ENCODE measurements around the gene DHCR24. TPM values are rescaled to one million over a fixed set of nuclear protein-coding genes. Genes with fewer than 3 reads are reported as not detected.

The DHCR24 gene
- total RNA-seq, 1 donor = 151 TPM

- DNase-seq (ENCODE audit: insufficient read length, low spot score, missing footprints) = peak; percentile 86
- H3K79me2 ChIP-seq (ENCODE audit: insufficient read depth, low read length) = peaks cover 43% of the 10 kb centered on the region
- H3K4me2 ChIP-seq (ENCODE audit: insufficient read depth, low read length) = peak overlapping the region; percentile 97
- H3K27me3 ChIP-seq (ENCODE audit: insufficient read depth, low read length) = no peaks in the 10 kb centered on the region
- H3K4me3 ChIP-seq (ENCODE audit: insufficient read depth, low read length) = peak overlapping the region; percentile 94
- peaks cover 15% of the 10 kb centered on the region for H3K36me3 ChIP-seq (ENCODE audit: insufficient read depth, low read length)
- H3K27ac ChIP-seq (ENCODE audit: low read depth, low read length) = no peak overlapping the region
- H3K4me1 ChIP-seq (ENCODE audit: insufficient read depth, low read length) = peaks cover 34% of the 10 kb centered on the region
- H3K9me3 ChIP-seq (ENCODE audit: low read depth, low read length) = no peaks in the 10 kb centered on the region
- no peak for TF ChIP-seq CTCF (IDR thresholded peaks at IDR 0.05; ENCODE audit: extremely low read depth, low read depth, low read length)
- peak overlapping the region; percentile 82 for H2AFZ ChIP-seq (ENCODE audit: low read length)
- peaks cover 26% of the 10 kb centered on the region for H4K20me1 ChIP-seq (ENCODE audit: insufficient read depth, low read length)
Observed at GRCh38 chr1:54887665-54888071, 673 bp upstream of the DHCR24 start.

DNA sequence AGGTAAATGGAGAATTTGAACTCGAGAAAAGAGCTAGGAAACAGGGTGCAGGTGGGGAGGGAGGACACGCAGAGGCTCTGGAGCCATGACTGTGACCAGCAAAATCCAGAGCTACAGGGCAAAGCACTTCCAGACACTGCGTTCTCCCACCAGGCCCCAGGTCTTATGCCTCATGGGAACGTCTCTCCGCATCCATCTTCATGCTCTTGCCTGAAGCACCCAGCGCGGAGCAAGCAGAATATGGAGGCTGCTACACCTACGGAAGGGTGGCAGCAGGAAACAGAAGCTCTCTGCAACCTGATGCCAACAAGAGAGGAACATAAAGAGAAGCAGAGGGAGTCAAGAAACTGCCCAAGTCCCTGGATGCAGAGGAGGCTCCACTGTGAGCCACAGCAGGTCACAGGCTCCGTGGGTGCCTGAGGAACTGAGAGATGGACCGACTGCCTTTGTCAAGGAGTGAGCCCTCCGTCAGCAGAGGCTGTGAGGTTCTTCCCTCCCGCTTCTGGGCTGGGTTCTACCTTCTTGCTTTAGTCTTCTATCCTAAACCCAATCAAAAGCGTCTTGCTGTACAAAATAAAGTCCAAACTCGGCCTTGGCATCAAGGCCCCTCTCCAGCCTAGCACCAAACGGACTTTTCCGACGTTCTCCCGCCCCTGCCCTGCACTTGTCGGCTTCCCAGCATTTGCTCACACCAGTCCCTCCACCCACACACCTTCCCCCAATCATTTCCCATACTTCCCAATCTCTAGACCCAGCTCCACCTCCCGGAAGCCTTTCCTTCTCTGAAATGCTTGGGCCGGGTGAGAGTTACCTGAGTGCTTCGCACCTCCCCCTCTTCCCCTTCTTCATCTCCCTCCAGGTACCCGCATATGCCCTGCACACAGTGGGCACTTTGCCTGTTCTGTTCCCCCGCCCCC, 930 bp downstream of the DHCR24 start:
- Histone ChIP-seq H3K79me2 (ENCODE audit: insufficient read depth, low read length) (peaks cover 59% of the 10 kb centered on the region), H3K27me3 (ENCODE audit: insufficient read depth, low read length) (no peaks in the 10 kb centered on the region), H3K36me3 (ENCODE audit: insufficient read depth, low read length) (peaks cover 23% of the 10 kb centered on the region), H3K27ac (ENCODE audit: low read depth, low read length) (peak overlapping the region; percentile 3), H4K20me1 (ENCODE audit: insufficient read depth, low read length) (peaks cover 28% of the 10 kb centered on the region), H3K4me1 (ENCODE audit: insufficient read depth, low read length) (peaks cover 37% of the 10 kb centered on the region), H2AFZ (ENCODE audit: low read length) (peak overlapping the region; percentile 95), H3K9me3 (ENCODE audit: low read depth, low read length) (no peaks in the 10 kb centered on the region), H3K4me2 (ENCODE audit: insufficient read depth, low read length) (peak overlapping the region; percentile 97), H3K4me3 (ENCODE audit: insufficient read depth, low read length) (peak overlapping the region; percentile 94)
- TF ChIP-seq CTCF (IDR thresholded peaks at IDR 0.05; ENCODE audit: extremely low read depth, low read depth, low read length) = no peak
- DNase-seq (ENCODE audit: insufficient read length, low spot score, missing footprints) = peak; percentile 80

DNA sequence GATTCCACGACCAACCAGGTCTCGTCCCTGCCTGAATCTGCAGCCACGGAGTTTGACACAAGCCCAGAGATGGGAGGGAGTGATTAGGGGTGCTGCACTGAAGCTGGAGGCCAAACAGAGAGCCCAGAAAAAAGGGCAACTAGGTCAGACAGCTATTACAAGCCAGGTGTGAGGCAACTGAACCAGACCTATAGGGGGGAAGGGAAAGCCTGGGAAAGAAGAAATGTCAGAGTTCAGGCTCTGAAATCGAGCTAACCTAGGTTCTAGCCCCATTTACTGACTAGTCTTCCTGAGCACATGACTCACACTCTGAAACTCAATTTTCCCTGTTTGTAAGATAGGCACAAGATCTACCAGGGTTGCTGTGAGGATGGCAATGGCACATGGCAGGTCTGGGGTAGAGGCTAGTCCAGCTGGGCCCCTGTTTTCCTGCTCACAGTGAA, 1.7 kb downstream of the DHCR24 start:
- no peak overlapping the region for H2AFZ ChIP-seq (ENCODE audit: low read length)
- peaks cover 28% of the 10 kb centered on the region for H4K20me1 ChIP-seq (ENCODE audit: insufficient read depth, low read length)
- H3K27ac ChIP-seq (ENCODE audit: low read depth, low read length) = no peak overlapping the region
- peaks cover 37% of the 10 kb centered on the region for H3K4me1 ChIP-seq (ENCODE audit: insufficient read depth, low read length)
- peaks cover 23% of the 10 kb centered on the region for H3K36me3 ChIP-seq (ENCODE audit: insufficient read depth, low read length)
- peak overlapping the region; percentile 94 for H3K4me3 ChIP-seq (ENCODE audit: insufficient read depth, low read length)
- no peaks in the 10 kb centered on the region for H3K27me3 ChIP-seq (ENCODE audit: insufficient read depth, low read length)
- H3K79me2 ChIP-seq (ENCODE audit: insufficient read depth, low read length) = peaks cover 67% of the 10 kb centered on the region
- peak overlapping the region; percentile 97 for H3K4me2 ChIP-seq (ENCODE audit: insufficient read depth, low read length)
- no peaks in the 10 kb centered on the region for H3K9me3 ChIP-seq (ENCODE audit: low read depth, low read length)
- DNase-seq (ENCODE audit: insufficient read length, low spot score, missing footprints) = no peak
- TF ChIP-seq CTCF (IDR thresholded peaks at IDR 0.05; ENCODE audit: extremely low read depth, low read depth, low read length) = no peak

- Histone ChIP-seq H3K36me3 (ENCODE audit: insufficient read depth, low read length) (peaks cover 23% of the 10 kb centered on the region), H3K79me2 (ENCODE audit: insufficient read depth, low read length) (peaks cover 72% of the 10 kb centered on the region), H4K20me1 (ENCODE audit: insufficient read depth, low read length) (peaks cover 28% of the 10 kb centered on the region), H3K4me1 (ENCODE audit: insufficient read depth, low read length) (peaks cover 37% of the 10 kb centered on the region), H3K4me2 (ENCODE audit: insufficient read depth, low read length) (no peak overlapping the region), H2AFZ (ENCODE audit: low read length) (no peak overlapping the region), H3K27me3 (ENCODE audit: insufficient read depth, low read length) (no peaks in the 10 kb centered on the region), H3K27ac (ENCODE audit: low read depth, low read length) (no peak overlapping the region), H3K9me3 (ENCODE audit: low read depth, low read length) (no peaks in the 10 kb centered on the region), H3K4me3 (ENCODE audit: insufficient read depth, low read length) (no peak overlapping the region)
- TF ChIP-seq CTCF (IDR thresholded peaks at IDR 0.05; ENCODE audit: extremely low read depth, low read depth, low read length) = no peak
- no peak for DNase-seq (ENCODE audit: insufficient read length, low spot score, missing footprints)
Observed at GRCh38 chr1:54884768-54885167, 2.2 kb downstream of the DHCR24 start.
